ENCODE data around the gene BCAS3. TPM values are rescaled to one million over a fixed set of nuclear protein-coding genes. Genes with fewer than 3 reads are reported as not detected.

The BCAS3 gene
- total and polyA plus RNA-seq, 2 donors (not counting 1 experiment from before 2014, with no cell fraction given) = 13.9 to 73.4 TPM

DNA sequence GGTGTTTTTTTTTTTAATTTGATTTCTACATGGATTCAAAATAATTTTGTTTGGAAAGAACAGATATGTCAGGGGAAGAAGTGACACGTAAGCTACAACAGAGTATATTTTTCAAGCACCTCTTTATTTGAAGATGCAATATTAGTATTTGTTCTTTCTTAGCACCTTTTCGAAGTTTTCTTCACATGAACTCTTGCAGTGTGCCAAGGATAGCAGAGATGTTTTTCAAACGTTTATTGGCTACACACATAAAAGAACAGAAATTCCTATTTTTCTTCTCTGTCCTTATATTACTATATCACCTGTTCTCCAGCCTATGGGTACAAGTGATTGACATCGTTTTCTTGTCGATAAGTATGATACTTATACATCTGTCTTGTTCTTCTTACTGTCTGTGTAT is 529.3 kb downstream of the BCAS3 start:
- Mint-ChIP-seq H3K4me1 (no peaks in the 10 kb centered on the region), H3K9me3 (ENCODE audit: insufficient read depth) (no peaks in the 10 kb centered on the region), H3K4me3 (no peak overlapping the region), H3K27ac (no peak overlapping the region), H3K27me3 (no peaks in the 10 kb centered on the region)
- Histone ChIP-seq H3K4me3 (ENCODE audit: control extremely low read depth in 1 of 5, extremely low read depth in 1 of 5, insufficient read depth in 1 of 5, low read depth in 2 of 5, low read length in 4 of 5) (no peak overlapping the region), H3K4me1 (ENCODE audit: control insufficient read depth in 2 of 2, insufficient read depth in 2 of 2, low read length in 2 of 2) (no peaks in the 10 kb centered on the region), H3K4me2 (replicated peaks; ENCODE audit: low read depth, low read length, poor library complexity, severe bottlenecking) (no peak overlapping the region), H3K9me3 (ENCODE audit: control extremely low read depth in 1 of 3, control insufficient read depth in 2 of 3, insufficient read depth in 1 of 3, low read length in 2 of 3) (no peaks in the 10 kb centered on the region), H3K9ac (ENCODE audit: low read length) (no peak overlapping the region), H4K20me1 (ENCODE audit: control insufficient read depth, insufficient read depth, low read length, poor library complexity, severe bottlenecking) (no peaks in the 10 kb centered on the region), H3K36me3 (replicated peaks in 1 of 2; ENCODE audit: control extremely low read depth in 1 of 2, control insufficient read depth in 1 of 2, extremely low read depth in 1 of 2, insufficient read depth in 2 of 2, low read length in 1 of 2) (no peaks in the 10 kb centered on the region), H3K79me2 (ENCODE audit: control insufficient read depth, insufficient read depth, low read length) (no peaks in the 10 kb centered on the region), H3K27ac (ENCODE audit: low read length in 2 of 2) (no peak overlapping the region), H3K27me3 (replicated peaks in 1 of 4; ENCODE audit: control extremely low read depth in 1 of 4, control insufficient read depth in 3 of 4, insufficient read depth in 4 of 4, low read length in 3 of 4) (no peaks in the 10 kb centered on the region), H2AFZ (ENCODE audit: insufficient read depth, low read depth, low read length, poor library complexity, severe bottlenecking) (no peak overlapping the region)
- no CpG with 5 or more reads among the region's 5 CpGs for WGBS (ENCODE audit: insufficient coverage)
- POLR2A ChIA-PET = no interaction called here
- intact Hi-C loops (cut with micrococcal nuclease) = no loop called here
- TF ChIP-seq, protein P1, sequence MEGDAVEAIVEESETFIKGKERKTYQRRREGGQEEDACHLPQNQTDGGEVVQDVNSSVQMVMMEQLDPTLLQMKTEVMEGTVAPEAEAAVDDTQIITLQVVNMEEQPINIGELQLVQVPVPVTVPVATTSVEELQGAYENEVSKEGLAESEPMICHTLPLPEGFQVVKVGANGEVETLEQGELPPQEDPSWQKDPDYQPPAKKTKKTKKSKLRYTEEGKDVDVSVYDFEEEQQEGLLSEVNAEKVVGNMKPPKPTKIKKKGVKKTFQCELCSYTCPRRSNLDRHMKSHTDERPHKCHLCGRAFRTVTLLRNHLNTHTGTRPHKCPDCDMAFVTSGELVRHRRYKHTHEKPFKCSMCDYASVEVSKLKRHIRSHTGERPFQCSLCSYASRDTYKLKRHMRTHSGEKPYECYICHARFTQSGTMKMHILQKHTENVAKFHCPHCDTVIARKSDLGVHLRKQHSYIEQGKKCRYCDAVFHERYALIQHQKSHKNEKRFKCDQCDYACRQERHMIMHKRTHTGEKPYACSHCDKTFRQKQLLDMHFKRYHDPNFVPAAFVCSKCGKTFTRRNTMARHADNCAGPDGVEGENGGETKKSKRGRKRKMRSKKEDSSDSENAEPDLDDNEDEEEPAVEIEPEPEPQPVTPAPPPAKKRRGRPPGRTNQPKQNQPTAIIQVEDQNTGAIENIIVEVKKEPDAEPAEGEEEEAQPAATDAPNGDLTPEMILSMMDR (IDR thresholded peaks at IDR 0.05) = no peak
- TF ChIP-seq EZH2 (IDR thresholded peaks at IDR 0.05; ENCODE audit: borderline replicate concordance, insufficient read depth, low read depth, low read length, poor library complexity, severe bottlenecking) = no peak
- DNase-seq = no peak
- ATAC-seq (ENCODE audit: low read depth) = no peak
- CTCF ChIA-PET = no interaction called here

DNA sequence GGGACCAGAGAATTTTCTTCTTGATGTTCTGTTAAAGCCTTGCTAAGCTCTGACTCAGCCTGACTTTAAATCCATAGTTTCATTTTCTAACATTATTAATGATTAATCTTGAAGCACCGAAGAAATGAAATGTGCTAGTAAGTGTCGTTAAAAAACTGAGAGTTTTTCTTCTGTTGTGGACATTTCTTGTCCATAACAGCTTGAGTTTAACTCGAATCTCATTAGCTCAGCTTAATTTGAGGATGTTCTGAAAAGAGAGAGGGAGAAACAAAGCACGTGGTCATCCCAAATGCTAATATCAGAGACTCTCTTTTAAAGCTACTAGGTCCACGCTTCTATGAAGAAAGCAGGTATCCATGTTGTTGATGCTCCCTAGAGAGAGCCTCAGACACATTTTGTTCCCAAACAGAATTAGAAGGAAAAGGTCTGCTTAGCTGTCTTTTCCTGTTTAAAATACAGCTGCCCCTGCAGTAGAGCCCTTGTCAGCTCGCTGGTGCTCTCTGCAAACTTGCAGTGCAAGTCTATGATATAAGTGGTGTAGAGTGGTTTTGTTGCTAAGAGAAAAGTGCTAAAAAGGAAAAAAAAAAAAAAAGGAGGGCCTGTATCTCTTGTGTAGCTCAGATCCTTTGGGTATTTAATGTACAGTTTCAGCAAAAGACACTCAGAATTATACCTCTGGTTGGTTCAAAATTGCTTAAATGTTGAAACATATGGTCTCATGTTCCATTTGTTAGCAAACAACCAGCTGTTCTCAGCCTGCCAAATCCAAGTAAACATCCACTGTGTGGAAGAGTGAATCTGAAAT is 530.9 kb downstream of the BCAS3 start:
- H3K4me3 Mint-ChIP-seq = no peak overlapping the region
- CTCF ChIA-PET = no interaction called here
- Histone ChIP-seq H3K9me3 (ENCODE audit: control extremely low read depth in 1 of 3, control insufficient read depth in 2 of 3, insufficient read depth in 1 of 3, low read length in 2 of 3) (no peaks in the 10 kb centered on the region), H4K20me1 (ENCODE audit: control insufficient read depth, insufficient read depth, low read length, poor library complexity, severe bottlenecking) (no peaks in the 10 kb centered on the region), H3K36me3 (replicated peaks in 1 of 2; ENCODE audit: control extremely low read depth in 1 of 2, control insufficient read depth in 1 of 2, extremely low read depth in 1 of 2, insufficient read depth in 2 of 2, low read length in 1 of 2) (no peaks in the 10 kb centered on the region), H2AFZ (ENCODE audit: insufficient read depth, low read depth, low read length, poor library complexity, severe bottlenecking) (no peak overlapping the region), H3K79me2 (ENCODE audit: control insufficient read depth, insufficient read depth, low read length) (no peaks in the 10 kb centered on the region), H3K4me3 (ENCODE audit: control extremely low read depth in 1 of 5, extremely low read depth in 1 of 5, insufficient read depth in 1 of 5, low read depth in 2 of 5, low read length in 4 of 5) (no peak overlapping the region), H3K4me1 (ENCODE audit: control insufficient read depth in 2 of 2, insufficient read depth in 2 of 2, low read length in 2 of 2) (no peaks in the 10 kb centered on the region), H3K27ac (ENCODE audit: low read length in 2 of 2) (no peak overlapping the region), H3K4me2 (replicated peaks; ENCODE audit: low read depth, low read length, poor library complexity, severe bottlenecking) (no peak overlapping the region), H3K9ac (ENCODE audit: low read length) (no peak overlapping the region), H3K27me3 (replicated peaks in 1 of 4; ENCODE audit: control extremely low read depth in 1 of 4, control insufficient read depth in 3 of 4, insufficient read depth in 4 of 4, low read length in 3 of 4) (no peaks in the 10 kb centered on the region)
- no peak for TF ChIP-seq EZH2 (IDR thresholded peaks at IDR 0.05; ENCODE audit: borderline replicate concordance, insufficient read depth, low read depth, low read length, poor library complexity, severe bottlenecking)
- TF ChIP-seq, protein P1 (IDR thresholded peaks at IDR 0.05) = no peak
- H3K27me3 Mint-ChIP-seq = no peaks in the 10 kb centered on the region
- ATAC-seq (ENCODE audit: low read depth) (no peak), DNase-seq (no peak)
- POLR2A ChIA-PET = interaction anchor here (0.7 kb wide), 1 partner anchor 110 kb away, joined by 4 read pairs; no protein-coding TSS in a partner anchor
- intact Hi-C loops (cut with micrococcal nuclease) = no loop called here
- no peaks in the 10 kb centered on the region for H3K9me3 Mint-ChIP-seq (ENCODE audit: insufficient read depth)
- H3K4me1 Mint-ChIP-seq = no peaks in the 10 kb centered on the region
- no peak overlapping the region for H3K27ac Mint-ChIP-seq
- 71% methylated on average over 1 of the region's 6 CpGs for WGBS (ENCODE audit: insufficient coverage)
